SHP77 (cell line): ENCODE measurements around the gene LCE3B.

Experiments used
- DNase-seq, 2 experiments: peaks; one replicate each; lab custom pipeline; 2025; lab: John Stamatoyannopoulos, UW

Gene LCE3B

GRCh38 chr1:152658649-152659048 is 45.0 kb downstream of the LCE3B start:
- DNase-seq, result no peak

GRCh38 chr1:152663098-152663497 is 49.5 kb downstream of the LCE3B start, which contains the start of gene LCE2D:
LCE2D (plus strand) TSS chr1:152663380; CDS start chr1:152664106, 726 bp downstream.
- no peak for DNase-seq
